IPS-15b (cell line): ENCODE data around the gene CDK5RAP2.

ENCODE experiments used
- H3K27me3 ChIP-seq: one replicate; pipeline ENCODE4 v1.6.1; 2013; ENCODE audit warnings: low read length; ENCODE audit not compliant: control insufficient read depth, insufficient read depth
- H3K36me3 ChIP-seq: one replicate; pipeline ENCODE4 v1.6.1; 2013; ENCODE audit warnings: low read length; ENCODE audit not compliant: control insufficient read depth, insufficient read depth
- H3K4me1 ChIP-seq: one replicate; pipeline ENCODE4 v1.6.1; 2013; ENCODE audit warnings: mild to moderate bottlenecking, low read length; ENCODE audit not compliant: control insufficient read depth, insufficient read depth
- H3K4me3 ChIP-seq: one replicate; pipeline ENCODE4 v1.5.1; 2013; ENCODE audit warnings: low read depth, low read length
- H3K9ac ChIP-seq: one replicate; pipeline ENCODE4 v1.6.1; 2013; ENCODE audit warnings: low read depth, mild to moderate bottlenecking, low read length
- H3K9me3 ChIP-seq: one replicate; pipeline ENCODE4 v1.6.1; 2013; ENCODE audit warnings: mild to moderate bottlenecking, low read length; ENCODE audit not compliant: control insufficient read depth, insufficient read depth

CDK5RAP2 gene

GRCh38 chr9:120389867-120390266, 190.1 kb downstream of the CDK5RAP2 start:
- H3K4me3 ChIP-seq, result no peak overlapping the region
- no peaks in the 10 kb centered on the region for H3K9me3 ChIP-seq
- no peak overlapping the region for H3K9ac ChIP-seq
- no peaks in the 10 kb centered on the region for H3K4me1 ChIP-seq
- H3K36me3 ChIP-seq, result peaks cover 41% of the 10 kb centered on the region
- H3K27me3 ChIP-seq, result no peaks in the 10 kb centered on the region

GRCh38 chr9:120389300-120389699, 190.7 kb downstream of the CDK5RAP2 start:
- Histone ChIP-seq H3K9me3 (no peaks in the 10 kb centered on the region), H3K9ac (no peak overlapping the region), H3K36me3 (peaks cover 40% of the 10 kb centered on the region), H3K4me3 (no peak overlapping the region), H3K27me3 (no peaks in the 10 kb centered on the region), H3K4me1 (no peaks in the 10 kb centered on the region)

GRCh38 chr9:120388003-120388855, 191.7 kb downstream of the CDK5RAP2 start:
- H3K27me3 ChIP-seq, result no peaks in the 10 kb centered on the region
- no peaks in the 10 kb centered on the region for H3K4me1 ChIP-seq
- no peaks in the 10 kb centered on the region for H3K9me3 ChIP-seq
- H3K36me3 ChIP-seq, result peaks cover 33% of the 10 kb centered on the region
- H3K4me3 ChIP-seq, result no peak overlapping the region
- H3K9ac ChIP-seq, result no peak overlapping the region

GRCh38 chr9:120387257-120388002, 192.5 kb downstream of the CDK5RAP2 start:
- H3K4me3 ChIP-seq, result no peak overlapping the region
- peaks cover 26% of the 10 kb centered on the region for H3K36me3 ChIP-seq
- no peaks in the 10 kb centered on the region for H3K9me3 ChIP-seq
- no peaks in the 10 kb centered on the region for H3K4me1 ChIP-seq
- no peak overlapping the region for H3K9ac ChIP-seq
- no peaks in the 10 kb centered on the region for H3K27me3 ChIP-seq

GRCh38 chr9:120386390-120387131, 193.4 kb downstream of the CDK5RAP2 start:
- no peaks in the 10 kb centered on the region for H3K9me3 ChIP-seq
- no peak overlapping the region for H3K4me3 ChIP-seq
- no peaks in the 10 kb centered on the region for H3K4me1 ChIP-seq
- no peaks in the 10 kb centered on the region for H3K27me3 ChIP-seq
- peaks cover 22% of the 10 kb centered on the region for H3K36me3 ChIP-seq
- no peak overlapping the region for H3K9ac ChIP-seq

- H3K27me3 ChIP-seq, result no peaks in the 10 kb centered on the region
- H3K4me3 ChIP-seq, result no peak overlapping the region
- peaks cover 14% of the 10 kb centered on the region for H3K36me3 ChIP-seq
- no peak overlapping the region for H3K9ac ChIP-seq
- H3K4me1 ChIP-seq, result no peaks in the 10 kb centered on the region
- no peaks in the 10 kb centered on the region for H3K9me3 ChIP-seq
These were observed 194.2 kb downstream of the CDK5RAP2 start for GRCh38 chr9:120385606-120386389.

- no peaks in the 10 kb centered on the region for H3K4me1 ChIP-seq
- no peak overlapping the region for H3K4me3 ChIP-seq
- H3K9ac ChIP-seq, result no peak overlapping the region
- H3K9me3 ChIP-seq, result no peaks in the 10 kb centered on the region
- no peaks in the 10 kb centered on the region for H3K27me3 ChIP-seq
- H3K36me3 ChIP-seq, result peaks cover 10% of the 10 kb centered on the region
These were observed 195.1 kb downstream of the CDK5RAP2 start for GRCh38 chr9:120384925-120385272.

- H3K4me3 ChIP-seq, result no peak overlapping the region
- H3K27me3 ChIP-seq, result no peaks in the 10 kb centered on the region
- H3K9ac ChIP-seq, result no peak overlapping the region
- no peaks in the 10 kb centered on the region for H3K4me1 ChIP-seq
- H3K36me3 ChIP-seq, result peaks cover 7% of the 10 kb centered on the region
- no peaks in the 10 kb centered on the region for H3K9me3 ChIP-seq
These were observed 195.7 kb downstream of the CDK5RAP2 start for GRCh38 chr9:120383999-120384924.

- Histone ChIP-seq H3K27me3 (no peaks in the 10 kb centered on the region), H3K4me1 (no peaks in the 10 kb centered on the region), H3K9me3 (no peaks in the 10 kb centered on the region), H3K4me3 (no peak overlapping the region), H3K9ac (no peak overlapping the region), H3K36me3 (peaks cover 7% of the 10 kb centered on the region)
These were observed 196.4 kb downstream of the CDK5RAP2 start for GRCh38 chr9:120383611-120383998.

- Histone ChIP-seq H3K9me3 (no peaks in the 10 kb centered on the region), H3K9ac (no peak overlapping the region), H3K4me1 (no peaks in the 10 kb centered on the region), H3K27me3 (no peaks in the 10 kb centered on the region), H3K4me3 (no peak overlapping the region), H3K36me3 (no peaks in the 10 kb centered on the region)
These were observed 197.5 kb downstream of the CDK5RAP2 start for GRCh38 chr9:120382453-120382852.
